ENCODE results near the gene FBXL19. TPM values are rescaled to one million over a fixed set of nuclear protein-coding genes. Genes with fewer than 3 reads are reported as not detected.
A peak's percentile ranks its signal among the peaks of the same experiment; 100 is the strongest.

FBXL19 gene
- total and polyA plus RNA-seq, 9 of the 15 experiments (the other 6 are each of a cell fraction or from before 2014, with no cell fraction given): 0.13 to 48.0 (median 13.5) TPM; not detected in 1

- TF ChIP-seq ZNF586 (CRISPR knock-in tag; conservative IDR thresholded peaks at IDR 0.05): no peak
- TF ChIP-seq ZFP1 (CRISPR knock-in tag; IDR thresholded peaks at IDR 0.05): peak; percentile 40; the same call in 1 of the 2 replicates
- no peak for TF ChIP-seq EGR1 (conservative IDR thresholded peaks at IDR 0.05)
- no peak for TF ChIP-seq PKNOX1 (IDR thresholded peaks at IDR 0.05)
- TF ChIP-seq XRCC5 (IDR thresholded peaks at IDR 0.05; ENCODE audit: low read depth, low read length): no peak
- TF ChIP-seq E2F3 (CRISPR knock-in tag; IDR thresholded peaks at IDR 0.05): peak; percentile 63
- peak; percentile 84; the same call in 1 of the 2 replicates for TF ChIP-seq RB1 (IDR thresholded peaks at IDR 0.05; ENCODE audit: low read depth)
- TF ChIP-seq ZNF324 (CRISPR knock-in tag; IDR thresholded peaks at IDR 0.05): peak; percentile 36; the same call in 1 of the 2 replicates
- TF ChIP-seq MAFK (IDR thresholded peaks at IDR 0.05; ENCODE audit: low read length): no peak
- TF ChIP-seq BHLHE40 (IDR thresholded peaks at IDR 0.05; ENCODE audit: low read length): peak; percentile 66
- TF ChIP-seq ZNF232 (CRISPR knock-in tag; IDR thresholded peaks at IDR 0.05): no peak
- TF ChIP-seq SNIP1 (IDR thresholded peaks at IDR 0.05; ENCODE audit: low read depth): peak; percentile 88
- TF ChIP-seq ZNF3 (CRISPR knock-in tag; IDR thresholded peaks at IDR 0.05): no peak
- TF ChIP-seq KDM1A (IDR thresholded peaks at IDR 0.05): no peak; a peak in 1 of 4 replicates
- TF ChIP-seq CHD2 (IDR thresholded peaks at IDR 0.05; ENCODE audit: low read depth, low read length): 0 out of 2 replicates have a peak, but pooled peaks have one; percentile 16
- TF ChIP-seq CHAMP1 (IDR thresholded peaks at IDR 0.05): no peak
- peak in 2 of 3 experiments; percentile 40 to 82; a peak in 2 of 6 replicates for TF ChIP-seq ZBTB11 (CRISPR knock-in tag; IDR thresholded peaks at IDR 0.05)
- peak; percentile 90 for TF ChIP-seq ETV1 (tag; conservative IDR thresholded peaks at IDR 0.05; ENCODE audit: low read depth)
Observed at GRCh38 chr16:30874821-30875717, 48.3 kb upstream of the FBXL19 start (continued).

Measured in K562 (cell line).